DMS79 (cell line): ENCODE data around the gene CACNA2D1.

Experiments used
- DNase-seq: peaks from one replicate; lab custom pipeline; 2025; lab: John Stamatoyannopoulos, UW

Gene CACNA2D1

GRCh38 chr7:82226191-82226590 is 217.4 kb downstream of the CACNA2D1 start:
- DNase-seq = no peak

DNA sequence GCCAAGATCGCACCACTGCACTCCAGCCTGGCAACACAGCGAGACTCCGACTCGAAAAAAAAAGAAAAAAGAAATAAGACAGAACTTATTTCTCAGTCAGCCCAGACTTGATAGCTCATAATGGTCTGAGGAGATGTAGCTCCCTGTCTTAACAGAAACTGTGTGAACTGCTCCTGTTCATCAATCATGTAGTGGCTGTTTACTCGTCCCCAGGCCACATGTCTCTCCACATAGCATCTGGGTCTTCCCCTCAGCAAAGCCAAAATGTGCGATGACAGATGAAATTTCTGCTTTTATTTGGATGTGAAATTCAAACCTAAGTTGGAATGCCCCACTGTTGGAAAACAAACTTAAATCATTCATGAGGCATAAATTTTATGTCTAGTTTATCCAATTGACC is 219.0 kb downstream of the CACNA2D1 start:
- DNase-seq = no peak

- no peak for DNase-seq
These were observed 220.0 kb downstream of the CACNA2D1 start for GRCh38 chr7:82223580-82223979.

- no peak for DNase-seq
These were observed 222.4 kb downstream of the CACNA2D1 start for GRCh38 chr7:82221152-82221674.

- no peak for DNase-seq
These were observed 231.1 kb downstream of the CACNA2D1 start for GRCh38 chr7:82212466-82212865.

- DNase-seq = no peak
These were observed 232.2 kb downstream of the CACNA2D1 start for GRCh38 chr7:82211333-82211732.

DNA sequence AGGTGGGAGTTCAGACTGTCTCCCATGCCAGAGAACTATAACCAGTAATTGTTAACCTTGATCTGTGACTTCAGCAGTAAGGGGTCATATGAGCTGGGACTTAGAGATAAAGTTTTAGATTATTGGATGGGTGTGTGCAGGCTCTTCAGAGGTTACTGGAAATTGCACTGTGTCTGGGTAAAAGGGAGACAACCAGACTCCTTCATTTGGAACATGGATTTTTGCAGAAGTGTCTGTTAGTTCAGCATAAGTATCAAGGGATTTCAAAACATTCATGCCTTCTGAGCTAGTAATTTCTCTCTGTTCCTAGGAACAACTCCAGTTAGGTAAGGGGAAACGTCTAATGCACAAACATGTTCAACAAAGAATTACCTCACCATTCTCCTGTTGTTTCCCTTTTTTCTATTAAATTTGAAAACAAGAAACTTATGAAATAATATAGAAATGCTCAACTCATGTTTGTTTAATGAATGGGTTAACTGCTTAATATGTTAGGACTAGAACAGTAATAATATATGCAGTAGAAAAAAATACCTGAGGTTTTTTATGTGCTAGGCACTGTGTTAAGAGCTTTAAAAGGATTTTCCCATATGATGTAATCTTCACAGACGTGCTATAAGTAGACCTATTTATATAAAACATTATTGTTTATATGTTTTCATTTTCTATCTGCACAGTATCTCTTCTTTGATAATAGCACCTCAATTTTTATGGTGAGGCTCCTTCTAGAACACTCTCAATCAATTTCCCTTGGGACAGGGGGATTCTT is 233.0 kb downstream of the CACNA2D1 start:
- DNase-seq = no peak

DNA sequence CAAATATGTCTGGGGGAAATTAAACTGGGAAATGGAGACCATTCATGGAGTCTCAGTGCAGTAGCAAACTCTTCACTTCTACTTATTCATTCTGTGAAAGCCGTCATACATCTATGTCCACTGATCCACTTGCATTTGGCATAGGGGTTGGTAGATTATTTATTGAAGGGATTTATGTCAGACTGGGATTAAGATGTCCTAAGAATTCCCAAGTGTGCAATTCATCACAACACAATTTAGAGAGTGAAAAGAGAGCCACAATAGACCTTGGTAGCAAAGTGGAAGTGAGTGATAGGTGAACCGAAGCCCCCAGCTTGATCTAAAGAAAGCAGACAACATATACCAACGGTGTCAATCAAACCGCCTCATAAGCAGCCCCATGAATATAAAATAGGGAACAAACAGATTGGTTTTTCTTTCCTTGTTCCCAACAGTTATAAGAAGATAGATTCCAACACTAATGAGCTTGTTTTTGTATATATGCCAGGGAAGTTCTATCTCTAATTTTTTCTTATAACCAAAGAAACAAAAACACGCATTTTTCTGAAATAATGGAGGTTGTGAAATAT is 234.3 kb downstream of the CACNA2D1 start:
- no peak for DNase-seq

GRCh38 chr7:82204694-82205093 is 238.9 kb downstream of the CACNA2D1 start:
- DNase-seq = no peak

DNA sequence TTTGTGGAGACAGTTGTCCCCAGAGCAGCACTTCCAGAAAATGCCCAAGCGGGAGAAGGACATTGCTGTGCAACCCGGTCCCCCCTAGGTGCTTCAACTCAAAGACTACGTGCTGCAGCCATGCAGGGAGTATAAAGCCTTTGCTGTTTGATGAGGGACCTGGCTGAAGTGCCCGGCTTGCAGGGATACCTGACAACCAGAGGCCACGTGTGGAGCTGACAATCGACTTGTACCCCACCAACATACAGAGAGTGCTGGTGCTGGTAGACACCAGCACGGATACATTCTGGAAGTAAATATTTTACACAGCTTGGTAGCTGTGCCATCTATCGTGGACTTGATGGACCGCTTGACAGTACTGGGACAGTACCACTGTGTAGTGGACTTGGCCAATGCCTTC is 240.6 kb downstream of the CACNA2D1 start:
- no peak for DNase-seq

- DNase-seq = no peak
These were observed 241.5 kb downstream of the CACNA2D1 start for GRCh38 chr7:82202107-82202506.

DNA sequence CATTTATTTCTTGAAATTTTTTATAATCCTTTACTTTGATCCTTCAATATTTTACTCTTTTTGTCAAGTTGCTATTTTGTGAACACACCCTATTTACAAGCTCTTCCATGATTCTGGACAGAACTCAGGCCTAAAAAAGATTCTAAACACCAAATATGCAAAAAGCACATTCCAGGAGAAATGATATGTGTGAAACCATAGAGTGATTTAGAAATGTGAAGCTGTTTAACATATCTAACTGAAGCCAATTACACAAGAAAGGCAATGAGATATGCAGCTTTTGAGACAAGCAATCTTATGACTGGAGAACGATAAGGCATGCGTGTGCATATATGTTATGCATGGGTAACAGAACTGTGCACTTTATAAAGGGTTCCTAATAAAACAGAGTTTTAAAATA is 243.0 kb downstream of the CACNA2D1 start:
- no peak for DNase-seq

DNA sequence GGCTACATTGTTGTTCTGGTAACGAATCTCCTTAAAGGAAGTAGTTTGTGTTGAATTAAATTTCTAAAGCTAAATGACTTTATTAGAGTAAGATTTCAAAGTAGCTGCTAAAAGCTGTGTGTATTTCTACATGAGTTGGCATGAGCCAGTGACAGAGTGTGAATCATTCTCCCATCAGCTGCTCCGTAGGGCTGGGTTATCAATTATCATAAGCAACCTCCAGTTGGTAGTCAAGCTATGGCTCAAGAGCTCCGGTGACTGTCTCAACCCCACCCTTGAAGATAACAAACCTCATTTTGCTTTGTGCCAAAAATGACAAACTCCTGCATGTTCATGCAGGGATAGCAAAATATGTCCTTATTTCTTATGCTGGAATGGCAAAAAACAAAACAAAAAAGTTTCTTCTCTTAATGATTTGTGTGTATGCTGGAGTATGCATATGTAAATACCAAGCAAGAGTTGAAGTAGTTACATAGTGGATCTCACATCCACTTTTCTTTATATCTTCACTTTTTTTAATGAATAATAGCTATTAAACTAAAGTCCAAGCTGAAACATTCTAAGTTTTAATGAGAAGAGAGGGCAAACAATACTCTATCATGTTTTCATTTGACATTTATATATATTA is 249.4 kb downstream of the CACNA2D1 start:
- DNase-seq = no peak

DNA sequence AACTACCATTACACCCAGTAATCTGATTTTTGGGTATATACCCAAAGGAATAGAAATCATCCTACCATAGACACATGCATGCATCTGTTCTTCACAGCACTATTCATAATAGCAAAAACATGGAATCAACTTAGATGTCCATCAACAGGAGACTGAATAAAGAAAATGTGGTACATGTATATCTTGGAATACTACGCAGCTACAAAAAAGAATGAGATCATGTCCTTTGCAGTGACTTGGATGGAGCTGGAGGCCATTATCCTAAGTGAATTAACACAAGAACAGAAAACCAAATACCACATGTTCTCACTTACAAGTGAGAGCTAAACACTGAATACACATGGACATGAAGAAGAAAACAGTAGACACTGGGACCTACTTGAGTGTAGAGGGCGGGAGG is 254.9 kb downstream of the CACNA2D1 start:
- DNase-seq = no peak

- DNase-seq = no peak
These were observed 258.1 kb downstream of the CACNA2D1 start for GRCh38 chr7:82185443-82185842.

GRCh38 chr7:82183634-82184033 is 259.9 kb downstream of the CACNA2D1 start:
- DNase-seq = no peak

DNA sequence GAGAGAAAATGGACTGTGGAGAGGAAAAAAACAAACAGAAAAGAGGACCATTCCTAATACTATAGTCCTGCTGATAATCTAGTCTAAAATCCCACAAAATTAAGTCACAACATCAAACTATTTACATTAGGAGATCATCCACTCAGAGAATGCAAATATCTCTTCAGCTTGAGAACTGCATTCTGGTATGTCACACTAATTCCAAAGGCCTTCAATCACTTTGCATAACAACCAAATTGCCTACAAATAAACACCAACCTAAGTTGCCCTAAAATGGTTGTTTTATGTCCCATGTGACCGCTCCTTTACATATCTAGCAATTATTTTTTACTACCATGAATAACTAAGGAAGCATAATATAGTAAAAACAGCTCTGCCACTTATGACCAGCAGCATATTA is 264.3 kb downstream of the CACNA2D1 start:
- DNase-seq = no peak

DNA sequence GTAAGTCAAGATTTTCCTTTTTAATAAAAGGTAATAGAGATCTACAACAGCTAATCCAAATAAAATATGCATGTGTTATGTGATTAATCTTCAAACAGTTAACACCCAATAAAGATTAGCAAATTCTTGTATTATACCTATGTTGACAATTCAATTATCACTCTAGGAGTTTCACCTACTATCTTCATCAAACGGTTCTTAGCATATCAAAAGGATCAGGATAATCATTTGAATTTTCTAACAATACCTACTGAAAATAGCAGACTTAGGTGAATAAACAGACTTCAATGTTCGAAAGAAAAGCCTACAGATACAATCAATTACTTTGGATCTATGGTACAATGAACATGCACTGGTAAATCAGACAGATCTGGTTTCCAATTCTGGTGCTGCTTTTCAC is 268.3 kb downstream of the CACNA2D1 start:
- no peak for DNase-seq

DNA sequence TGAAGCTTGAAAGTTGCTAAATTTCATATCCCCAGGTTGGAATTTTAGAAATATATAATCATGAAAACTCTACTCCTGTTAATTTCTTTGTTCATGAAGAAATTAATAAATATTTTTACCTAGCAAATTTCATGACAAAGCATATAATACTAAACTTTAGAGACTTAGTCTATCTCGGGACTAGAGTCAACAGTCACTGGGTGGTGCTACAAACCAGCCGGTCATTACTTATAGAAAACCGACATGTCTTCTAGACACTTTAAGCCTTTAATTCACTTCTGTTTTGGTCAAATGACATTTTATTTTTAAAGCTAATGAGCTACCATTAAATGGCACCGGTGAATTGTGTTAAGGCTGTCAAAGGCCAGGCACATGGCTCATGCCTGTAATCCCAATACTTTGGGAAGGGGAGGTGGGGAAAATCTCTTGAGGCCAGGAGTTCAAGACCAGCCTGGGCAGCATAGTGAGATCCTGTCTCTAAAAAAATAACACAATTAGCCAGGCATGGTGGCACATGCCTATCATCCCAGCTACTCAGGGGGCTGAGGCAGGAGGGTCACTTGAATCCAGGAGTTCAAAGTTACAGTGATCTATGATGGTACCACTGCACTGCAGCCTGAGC is 270.1 kb downstream of the CACNA2D1 start:
- DNase-seq = no peak

- no peak for DNase-seq
These were observed 270.7 kb downstream of the CACNA2D1 start for GRCh38 chr7:82172881-82173280.

DNA sequence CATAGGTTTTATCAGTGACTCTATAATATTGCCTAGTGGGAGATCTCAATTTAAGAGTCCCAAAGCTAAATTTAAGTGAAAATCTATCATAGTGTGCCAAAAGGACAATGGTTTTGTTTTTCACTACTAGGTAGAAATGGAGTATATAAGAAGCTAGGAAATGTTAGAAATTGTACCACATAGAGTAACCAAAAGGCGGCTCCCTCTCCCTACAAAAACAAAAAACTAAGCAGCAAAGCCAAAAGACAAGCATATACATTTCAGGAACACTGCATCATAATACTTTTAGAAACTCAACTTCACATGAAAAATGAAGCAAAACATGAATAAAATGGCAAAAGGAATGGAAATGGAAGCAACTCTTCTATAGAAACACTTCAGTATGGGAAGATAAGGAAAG is 271.6 kb downstream of the CACNA2D1 start:
- DNase-seq = no peak

DNA sequence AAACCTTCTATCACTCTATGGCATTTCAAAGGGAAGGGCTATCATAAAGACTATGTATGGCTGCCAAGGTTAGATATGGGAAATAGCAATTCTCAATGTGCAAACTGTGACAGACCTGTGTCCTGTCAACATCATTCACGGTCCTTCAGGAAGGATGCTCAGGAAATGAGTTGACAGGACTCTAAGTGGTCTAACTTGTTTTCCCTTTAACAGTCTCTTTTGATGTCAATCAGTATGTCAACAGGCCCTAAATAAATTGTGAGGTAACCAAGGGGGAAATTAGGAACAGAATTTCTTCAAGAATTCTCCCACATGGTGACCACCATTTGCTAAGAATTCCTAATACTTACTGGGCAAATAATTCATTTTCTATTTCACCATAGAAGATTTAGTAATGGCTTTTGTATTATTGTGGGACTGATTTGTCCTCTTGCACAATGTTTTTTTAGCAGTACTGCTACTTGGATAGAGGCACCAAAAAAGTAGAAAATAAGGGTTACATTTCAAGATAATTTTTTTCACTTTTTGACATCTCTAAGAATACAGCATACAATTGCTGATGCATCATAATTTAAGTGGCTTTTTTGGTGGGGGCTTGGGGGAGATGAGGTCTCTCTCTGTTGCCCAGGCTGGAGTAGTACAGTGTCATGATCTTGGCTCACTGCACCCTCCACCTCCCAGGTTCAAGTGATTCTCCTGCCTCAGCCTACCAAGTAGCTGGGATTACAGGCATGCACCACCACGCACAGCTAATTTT is 275.8 kb downstream of the CACNA2D1 start:
- peak; percentile 57 for DNase-seq
